Measurements from ENCODE around the gene STIP1. TPM values are rescaled to one million over a fixed set of nuclear protein-coding genes. Genes with fewer than 3 reads are reported as not detected.

Gene STIP1
- total RNA-seq, 2 donors from 2014 or later = 230 to 257 TPM

DNA sequence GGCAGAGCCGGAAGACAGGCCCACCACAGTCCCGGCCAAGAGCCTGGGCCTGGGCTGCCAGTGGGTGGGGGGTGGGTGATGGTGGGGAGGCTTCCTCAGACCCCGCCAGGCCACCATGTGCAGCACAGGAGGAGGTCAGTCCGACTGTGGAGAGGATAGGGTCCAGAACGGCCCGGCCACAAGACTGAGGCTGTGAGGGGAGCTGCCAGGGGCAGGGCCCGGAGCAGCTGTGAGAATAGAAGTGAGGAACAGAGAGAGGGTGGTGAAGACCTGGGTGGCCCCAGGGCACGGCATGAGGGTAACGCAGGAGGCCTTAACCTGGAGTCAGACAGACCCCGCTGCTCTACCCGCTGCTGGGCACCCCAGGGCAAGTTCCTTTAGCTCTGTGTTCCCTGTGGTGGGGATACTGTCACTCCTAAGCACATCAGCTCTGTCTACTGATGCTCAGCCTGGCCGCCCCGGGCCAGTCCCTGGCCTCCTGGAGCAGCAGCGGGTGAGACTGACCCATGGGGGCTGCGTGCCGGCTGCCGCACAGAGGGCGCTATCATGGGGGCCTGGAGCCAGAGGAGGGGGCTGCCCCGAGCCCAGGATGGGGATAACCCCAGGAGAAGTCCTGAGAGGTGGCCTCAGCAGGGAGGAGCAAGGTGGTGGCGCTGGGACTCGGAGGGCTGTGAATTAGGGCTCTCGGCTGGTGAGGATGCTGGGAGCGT lies 22.3 kb downstream of the STIP1 start:
- Mint-ChIP-seq H3K36me3 (ENCODE audit: low read depth) (peaks cover 36% of the 10 kb centered on the region), H3K27ac (peak overlapping the region; percentile 26), H3K4me1 (no peaks in the 10 kb centered on the region), H3K27me3 (ENCODE audit: insufficient read depth) (no peaks in the 10 kb centered on the region), H3K9me3 (no peaks in the 10 kb centered on the region), H3K4me3 (no peak overlapping the region)
- TF ChIP-seq, protein P1, sequence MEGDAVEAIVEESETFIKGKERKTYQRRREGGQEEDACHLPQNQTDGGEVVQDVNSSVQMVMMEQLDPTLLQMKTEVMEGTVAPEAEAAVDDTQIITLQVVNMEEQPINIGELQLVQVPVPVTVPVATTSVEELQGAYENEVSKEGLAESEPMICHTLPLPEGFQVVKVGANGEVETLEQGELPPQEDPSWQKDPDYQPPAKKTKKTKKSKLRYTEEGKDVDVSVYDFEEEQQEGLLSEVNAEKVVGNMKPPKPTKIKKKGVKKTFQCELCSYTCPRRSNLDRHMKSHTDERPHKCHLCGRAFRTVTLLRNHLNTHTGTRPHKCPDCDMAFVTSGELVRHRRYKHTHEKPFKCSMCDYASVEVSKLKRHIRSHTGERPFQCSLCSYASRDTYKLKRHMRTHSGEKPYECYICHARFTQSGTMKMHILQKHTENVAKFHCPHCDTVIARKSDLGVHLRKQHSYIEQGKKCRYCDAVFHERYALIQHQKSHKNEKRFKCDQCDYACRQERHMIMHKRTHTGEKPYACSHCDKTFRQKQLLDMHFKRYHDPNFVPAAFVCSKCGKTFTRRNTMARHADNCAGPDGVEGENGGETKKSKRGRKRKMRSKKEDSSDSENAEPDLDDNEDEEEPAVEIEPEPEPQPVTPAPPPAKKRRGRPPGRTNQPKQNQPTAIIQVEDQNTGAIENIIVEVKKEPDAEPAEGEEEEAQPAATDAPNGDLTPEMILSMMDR (conservative IDR thresholded peaks at IDR 0.05) = no peak
- WGBS, 2 experiments (ENCODE audit: insufficient coverage in 1 of 2, insufficient read length in 1 of 2) = 92 to 95% methylated on average over 6 to 23 of the region's 23 CpGs
- H3K4me1 ChIP-seq (ENCODE audit: control insufficient read depth, insufficient read depth, low read length) = peaks cover 3% of the 10 kb centered on the region
- H3K27me3 ChIP-seq (ENCODE audit: control insufficient read depth, insufficient read depth, low read length, poor library complexity, severe bottlenecking) = no peaks in the 10 kb centered on the region
- peaks cover 43% of the 10 kb centered on the region for H3K36me3 ChIP-seq (ENCODE audit: control insufficient read depth, insufficient read depth, low read length)
- H3K27ac ChIP-seq (ENCODE audit: low read depth, low read length) = peak overlapping the region; percentile 44
- DNase-seq = no peak
- no peak overlapping the region for H3K4me3 ChIP-seq (ENCODE audit: low read length)
- no peak overlapping the region for H3K9ac ChIP-seq (ENCODE audit: extremely low read depth, low read length, poor library complexity, severe bottlenecking)
- H3K9me3 ChIP-seq (ENCODE audit: control insufficient read depth, low read length) = no peaks in the 10 kb centered on the region

DNA sequence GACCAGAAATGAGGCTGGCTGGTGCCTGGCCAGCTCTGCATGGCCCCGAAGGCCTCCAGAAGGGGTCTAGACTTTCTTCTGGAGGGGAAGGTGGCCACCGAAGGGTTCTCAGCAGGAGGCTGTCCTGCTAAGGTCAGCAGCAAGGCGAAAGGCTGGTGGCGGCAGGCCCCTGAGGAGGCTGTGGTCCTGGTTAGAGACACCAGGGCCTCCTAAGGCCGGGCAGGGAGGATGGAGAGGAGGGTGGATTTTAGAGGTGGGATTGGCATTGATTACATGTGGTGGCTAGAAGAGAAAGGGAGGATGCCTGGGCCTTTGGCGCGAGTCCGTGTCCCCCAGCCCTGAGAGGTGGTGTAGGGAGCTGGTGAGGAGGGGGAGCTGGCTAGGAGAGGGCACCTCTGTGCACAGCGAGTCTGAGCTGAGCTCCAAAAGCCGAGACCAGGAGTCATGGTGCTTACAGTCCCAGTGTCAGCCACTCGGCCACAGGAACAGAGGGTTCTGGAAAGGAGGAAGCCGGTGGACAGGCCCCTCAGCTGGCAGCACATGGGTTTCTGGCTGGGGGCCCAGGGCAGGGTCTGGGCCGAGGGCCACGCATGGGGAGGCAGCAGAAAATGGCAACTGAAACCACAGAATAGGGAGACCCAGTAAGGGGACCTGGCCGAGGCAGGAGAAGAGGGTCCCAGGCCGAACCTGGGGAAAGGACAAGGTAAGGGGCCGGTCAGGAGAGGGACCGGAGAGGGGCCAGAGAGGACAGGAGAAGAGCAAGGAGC lies 23.0 kb downstream of the STIP1 start:
- no peak overlapping the region for H3K4me3 Mint-ChIP-seq
- peaks cover 33% of the 10 kb centered on the region for H3K36me3 Mint-ChIP-seq (ENCODE audit: low read depth)
- H3K9ac ChIP-seq (ENCODE audit: extremely low read depth, low read length, poor library complexity, severe bottlenecking) = no peak overlapping the region
- H3K4me1 Mint-ChIP-seq = no peaks in the 10 kb centered on the region
- WGBS, 2 experiments (ENCODE audit: insufficient coverage in 1 of 2, insufficient read length in 1 of 2) = 92 to 95% methylated on average over 12 to 18 of the region's 18 CpGs
- H3K27me3 ChIP-seq (ENCODE audit: control insufficient read depth, insufficient read depth, low read length, poor library complexity, severe bottlenecking) = no peaks in the 10 kb centered on the region
- no peaks in the 10 kb centered on the region for H3K9me3 Mint-ChIP-seq
- no peaks in the 10 kb centered on the region for H3K27me3 Mint-ChIP-seq (ENCODE audit: insufficient read depth)
- H3K27ac ChIP-seq (ENCODE audit: low read depth, low read length) = no peak overlapping the region
- TF ChIP-seq, protein P1 (conservative IDR thresholded peaks at IDR 0.05) = no peak
- peaks cover under 1% of the 10 kb centered on the region for H3K4me1 ChIP-seq (ENCODE audit: control insufficient read depth, insufficient read depth, low read length)
- no peaks in the 10 kb centered on the region for H3K9me3 ChIP-seq (ENCODE audit: control insufficient read depth, low read length)
- no peak overlapping the region for H3K4me3 ChIP-seq (ENCODE audit: low read length)
- no peak for DNase-seq
- peaks cover 36% of the 10 kb centered on the region for H3K36me3 ChIP-seq (ENCODE audit: control insufficient read depth, insufficient read depth, low read length)
- peak overlapping the region; percentile 26 for H3K27ac Mint-ChIP-seq

DNA sequence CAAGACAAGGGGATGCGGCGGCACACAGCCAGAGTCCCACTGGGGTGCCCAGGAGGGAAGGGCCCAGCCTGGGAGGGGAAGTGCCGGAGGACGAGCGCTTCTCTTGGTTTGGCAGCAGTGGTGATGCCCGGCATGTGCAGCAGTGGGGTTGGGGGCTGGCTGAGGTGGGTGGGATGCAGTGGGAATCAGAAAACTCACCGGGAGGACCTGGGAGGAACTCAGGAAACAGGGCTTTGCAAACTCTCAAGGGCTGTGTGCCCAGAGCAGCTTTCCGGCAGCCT lies 23.5 kb downstream of the STIP1 start:
- no peak overlapping the region for H3K4me3 Mint-ChIP-seq
- H3K27ac ChIP-seq (ENCODE audit: low read depth, low read length) = no peak overlapping the region
- H3K4me1 ChIP-seq (ENCODE audit: control insufficient read depth, insufficient read depth, low read length) = no peaks in the 10 kb centered on the region

More for the DNA sequence above, 23.5 kb downstream of the STIP1 start:
- H3K27me3 Mint-ChIP-seq (ENCODE audit: insufficient read depth) = no peaks in the 10 kb centered on the region
- H3K27ac Mint-ChIP-seq = no peak overlapping the region
- TF ChIP-seq, protein P1 (conservative IDR thresholded peaks at IDR 0.05) = no peak
- H3K36me3 Mint-ChIP-seq (ENCODE audit: low read depth) = peaks cover 30% of the 10 kb centered on the region
- no peak overlapping the region for H3K4me3 ChIP-seq (ENCODE audit: low read length)
- H3K4me1 Mint-ChIP-seq = no peaks in the 10 kb centered on the region
- no peak overlapping the region for H3K9ac ChIP-seq (ENCODE audit: extremely low read depth, low read length, poor library complexity, severe bottlenecking)
- no peak for DNase-seq
- no peaks in the 10 kb centered on the region for H3K9me3 Mint-ChIP-seq
- WGBS, 2 experiments (ENCODE audit: insufficient coverage in 1 of 2, insufficient read length in 1 of 2) = 95 to 96% methylated on average over 4 to 8 of the region's 8 CpGs
- H3K9me3 ChIP-seq (ENCODE audit: control insufficient read depth, low read length) = no peaks in the 10 kb centered on the region
- no peaks in the 10 kb centered on the region for H3K27me3 ChIP-seq (ENCODE audit: control insufficient read depth, insufficient read depth, low read length, poor library complexity, severe bottlenecking)
- H3K36me3 ChIP-seq (ENCODE audit: control insufficient read depth, insufficient read depth, low read length) = peaks cover 31% of the 10 kb centered on the region

All from endodermal cell (in vitro differentiated cells).